SHP77 (cell line): ENCODE results near the gene DDI1.
"Not testable (repeated sequence)": the region's sequence is repeated elsewhere in the genome, so short reads cannot be mapped to it uniquely, and the experiment has no call there.

Experiments used
- DNase-seq, 2 experiments: peaks; one replicate each; lab custom pipeline; 2025; lab: John Stamatoyannopoulos, UW

DDI1 gene

DNA sequence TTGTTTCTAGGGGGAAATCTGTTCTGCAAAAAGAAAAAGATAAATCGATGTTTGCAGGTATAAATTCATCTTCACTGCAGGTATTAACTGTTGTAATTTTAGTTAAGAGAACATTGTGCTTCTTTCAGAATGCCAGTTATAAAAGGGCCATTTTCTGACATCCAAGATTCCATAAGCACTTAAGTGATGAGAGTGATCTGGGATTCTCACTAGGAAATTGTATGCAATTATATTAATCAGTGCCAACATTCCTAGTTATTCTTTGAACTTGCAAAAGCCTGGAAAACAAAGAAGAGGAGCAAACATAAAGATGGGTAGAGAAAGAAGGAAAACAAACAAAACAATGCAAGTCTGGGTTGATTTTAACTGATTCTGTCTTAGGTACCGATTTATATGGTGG lies 5.4 kb downstream of the DDI1 start:
- no peak for DNase-seq

- DNase-seq = no peak
Measured at GRCh38 chr11:104043142-104043541, 6.7 kb downstream of the DDI1 start.

GRCh38 chr11:104043678-104044239 lies 7.3 kb downstream of the DDI1 start:
- DNase-seq = no peak

- DNase-seq = no peak
Measured at GRCh38 chr11:104046331-104046730, 9.9 kb downstream of the DDI1 start.

- not testable (repeated sequence) for DNase-seq
Measured at GRCh38 chr11:104046858-104047257, 10.4 kb downstream of the DDI1 start.

DNA sequence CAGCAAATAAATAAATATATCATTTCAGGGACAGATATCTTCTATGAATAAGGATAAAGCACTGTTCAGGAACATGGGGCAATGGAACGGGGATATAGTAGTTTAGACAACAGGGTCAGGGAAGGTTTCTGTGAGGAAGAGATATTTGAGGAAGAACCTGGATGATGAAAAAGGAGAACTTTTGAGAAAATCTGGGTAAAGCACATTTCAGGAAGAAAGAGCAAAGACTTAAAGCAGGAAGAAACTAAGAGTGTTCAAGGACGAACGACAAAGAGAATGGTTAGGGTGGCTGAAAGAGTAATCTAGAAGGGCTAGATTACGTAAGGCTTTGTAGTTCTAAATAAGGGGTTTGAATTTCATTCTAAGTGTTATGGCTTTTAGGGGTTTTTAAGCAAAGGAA lies 12.7 kb downstream of the DDI1 start:
- DNase-seq = no peak

- no peak for DNase-seq
Measured at GRCh38 chr11:104051778-104052177, 15.3 kb downstream of the DDI1 start.

GRCh38 chr11:104053743-104054478 lies 17.5 kb downstream of the DDI1 start:
- DNase-seq = no peak

- DNase-seq = no peak
Measured at GRCh38 chr11:104054911-104055529, 18.6 kb downstream of the DDI1 start.

DNA sequence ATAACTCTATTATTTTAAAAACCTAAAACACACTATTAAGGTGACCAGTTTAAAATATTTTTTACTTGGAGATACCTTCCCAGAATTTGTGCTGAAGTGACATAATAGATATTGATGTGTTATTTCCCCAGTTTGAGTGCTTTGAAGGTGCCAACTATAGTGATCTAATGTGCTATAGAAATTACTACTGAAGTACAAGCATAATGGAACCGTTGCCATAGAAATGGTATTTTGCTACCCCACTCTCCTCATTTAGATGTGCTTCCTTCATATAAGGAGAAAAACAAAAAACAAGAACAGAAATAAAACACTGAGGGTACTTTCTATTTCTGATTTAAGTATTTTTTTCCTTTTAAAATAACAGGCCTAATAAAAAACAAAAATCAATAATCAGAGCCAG lies 19.2 kb downstream of the DDI1 start:
- DNase-seq = no peak

GRCh38 chr11:104057908-104058307 lies 21.5 kb downstream of the DDI1 start:
- DNase-seq = no peak

GRCh38 chr11:104058680-104059079 lies 22.2 kb downstream of the DDI1 start:
- no peak for DNase-seq

DNA sequence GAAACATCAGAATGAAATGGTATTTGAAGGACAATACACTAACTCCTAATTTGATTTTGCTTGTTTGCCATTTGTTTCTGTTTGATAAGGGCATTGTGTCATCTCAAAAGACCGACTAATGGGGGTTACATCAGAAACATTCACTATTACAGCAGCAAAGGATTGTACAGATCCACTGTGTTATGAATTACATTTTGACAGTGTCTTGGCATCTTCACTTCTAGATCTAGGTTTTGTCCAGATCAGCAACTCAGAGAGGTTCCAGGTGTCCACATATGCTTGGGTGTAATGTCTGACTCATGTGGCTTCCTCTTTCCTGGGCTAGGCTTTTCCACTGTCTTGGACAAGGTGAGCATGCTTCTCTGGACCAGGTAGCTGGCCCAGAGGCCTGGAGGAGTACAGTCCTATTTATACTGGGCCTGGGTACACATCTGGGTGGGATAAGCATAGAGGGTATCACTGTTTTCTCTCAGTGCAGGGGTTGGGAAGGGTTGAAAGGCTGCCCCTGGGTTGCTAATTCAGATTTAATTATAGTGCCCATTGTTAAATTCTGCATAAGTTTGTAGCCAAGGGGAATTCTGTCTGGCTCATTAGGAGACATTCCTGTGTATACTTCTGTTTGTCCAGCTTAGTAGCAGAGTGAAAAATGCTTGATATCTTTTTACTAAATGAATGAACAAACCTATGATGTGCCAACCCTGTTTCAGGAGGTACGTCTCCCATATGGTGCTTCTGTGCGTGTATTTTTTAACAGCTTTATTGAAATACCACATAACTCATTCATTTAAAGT lies 23.8 kb downstream of the DDI1 start:
- no peak for DNase-seq

- DNase-seq = no peak
Measured at GRCh38 chr11:104060820-104061219, 24.4 kb downstream of the DDI1 start.

- DNase-seq = no peak
Measured at GRCh38 chr11:104061853-104062521, 25.5 kb downstream of the DDI1 start.

GRCh38 chr11:104064034-104064630 lies 27.7 kb downstream of the DDI1 start:
- DNase-seq = no peak

DNA sequence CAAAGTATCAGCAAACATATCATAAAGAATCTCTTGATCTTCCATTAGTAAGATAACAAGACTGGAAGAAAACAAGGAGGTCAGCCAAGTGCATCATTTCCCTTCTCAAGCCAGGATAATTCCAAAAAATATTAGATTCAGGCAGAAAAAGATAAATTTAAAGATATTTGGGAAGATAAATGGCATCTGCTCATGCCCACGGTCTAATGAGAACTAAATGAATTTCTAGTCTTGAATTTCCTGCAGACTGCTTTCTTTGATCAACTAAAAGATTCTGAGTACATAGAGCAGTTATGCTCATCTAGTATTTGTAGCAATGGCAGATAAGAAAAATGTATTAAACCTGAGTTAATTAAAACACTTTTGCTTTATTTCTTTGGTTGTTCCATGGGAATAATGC lies 31.1 kb downstream of the DDI1 start:
- DNase-seq = no peak

DNA sequence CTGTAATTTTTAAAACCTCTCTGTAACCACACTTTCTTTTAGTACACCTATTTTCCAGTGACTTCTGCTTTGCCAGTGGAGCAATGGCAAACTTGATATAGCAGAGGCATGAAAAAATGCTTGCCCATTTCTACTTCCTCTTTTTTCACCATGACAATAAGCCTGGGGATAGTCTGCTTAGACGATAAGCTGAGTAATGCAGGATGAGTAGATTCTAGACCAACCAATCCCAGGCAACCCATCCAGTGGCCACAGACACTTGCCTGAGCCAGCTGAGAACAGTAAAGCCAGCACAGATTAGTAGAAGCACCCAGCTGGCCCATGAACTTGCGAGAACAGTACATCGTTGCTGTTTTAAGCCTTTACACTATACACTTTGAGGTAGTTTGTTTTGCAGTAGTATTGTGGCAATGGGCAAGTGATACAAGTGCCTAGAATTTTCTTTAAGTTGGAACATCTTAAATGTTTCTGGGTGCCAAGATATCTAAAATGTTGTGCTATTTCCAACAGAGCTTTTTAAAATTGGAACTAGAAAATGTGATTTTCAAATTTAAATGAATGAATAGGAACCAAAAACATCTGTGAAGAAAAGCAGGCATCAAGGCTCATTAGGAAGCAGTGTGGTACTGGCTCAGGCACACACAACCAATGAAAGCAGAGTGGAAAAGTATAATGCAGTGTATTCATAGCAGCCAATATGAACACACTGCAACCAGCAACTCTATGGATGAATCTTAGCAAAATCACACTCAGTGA lies 37.7 kb downstream of the DDI1 start:
- no peak for DNase-seq

DNA sequence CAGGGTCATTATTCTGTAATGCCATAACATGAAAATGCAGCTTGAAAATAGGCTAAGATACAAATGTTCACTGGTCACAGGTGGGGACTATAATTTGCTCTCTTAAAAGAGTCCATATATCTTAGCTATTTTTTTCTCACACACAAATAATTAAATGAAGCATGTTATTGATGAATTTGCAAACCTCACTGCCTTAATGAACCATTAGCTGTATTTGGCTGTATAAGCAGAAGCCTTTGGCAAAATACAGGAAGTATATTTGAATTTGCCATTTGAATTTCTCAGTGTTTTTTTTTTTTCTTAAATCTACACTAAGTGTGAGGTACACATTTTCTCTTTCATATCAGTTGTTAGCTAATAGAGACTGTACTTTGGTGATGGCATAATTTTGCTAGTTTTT lies 38.7 kb downstream of the DDI1 start:
- no peak for DNase-seq

DNA sequence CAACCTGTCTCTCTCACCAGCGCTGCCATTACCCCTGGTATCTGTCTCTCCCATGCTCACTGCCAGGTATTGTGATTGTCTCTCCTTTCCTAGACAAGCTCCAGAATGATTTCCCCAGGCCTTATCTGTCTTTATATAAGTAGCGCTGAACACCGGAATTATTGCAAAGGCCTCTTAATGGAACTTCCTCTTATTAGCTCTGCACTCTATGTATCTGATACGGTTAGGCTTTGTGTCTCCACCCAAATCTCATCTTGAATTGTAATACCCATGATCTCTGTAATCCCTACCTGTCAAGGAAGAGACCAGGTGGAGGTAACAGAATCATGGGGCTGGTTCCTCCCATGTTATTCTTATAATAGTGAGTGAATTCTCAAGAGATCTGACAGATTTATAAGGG lies 39.3 kb downstream of the DDI1 start:
- no peak for DNase-seq

GRCh38 chr11:104076455-104076854 lies 40.0 kb downstream of the DDI1 start:
- DNase-seq = no peak
